ENCODE data around the gene MROH7. TPM values are rescaled to one million over a fixed set of nuclear protein-coding genes. Genes with fewer than 3 reads are reported as not detected.

MROH7 gene
- total RNA-seq, 4 donors from 2014 or later: 5.7 to 25.2 (median 13.3) TPM

- TF ChIP-seq EP300 (IDR thresholded peaks at IDR 0.05) (no peak), POLR2A (IDR thresholded peaks at IDR 0.05) (no peak), CTCF (IDR thresholded peaks at IDR 0.05) (no peak), POLR2AphosphoS5 (IDR thresholded peaks at IDR 0.05) (no peak)
- Histone ChIP-seq H3K27ac (no peak overlapping the region), H3K9me3 (no peaks in the 10 kb centered on the region), H3K4me3 (no peak overlapping the region), H3K36me3 (peaks cover 0 to 68% of the 10 kb centered on the region in 2 donors), H3K27me3 (no peaks in the 10 kb centered on the region), H3K4me1 (no peaks in the 10 kb centered on the region)
- WGBS, 2 donors (ENCODE audit: low coverage in 1 of 2): 81 to 89% methylated on average over 6 of the region's 6 CpGs
- ATAC-seq: no peak
Observed at GRCh38 chr1:54697896-54698295, 56.3 kb downstream of the MROH7 start.

- 0 to 54% methylated on average over 1 to 5 of the region's 8 CpGs for WGBS, 2 donors (ENCODE audit: low coverage in 1 of 2)
- Histone ChIP-seq H3K27ac (no peak overlapping the region), H3K36me3 (peaks cover 0 to 70% of the 10 kb centered on the region in 2 donors), H3K9me3 (no peaks in the 10 kb centered on the region), H3K4me1 (no peaks in the 10 kb centered on the region), H3K4me3 (no peak overlapping the region), H3K27me3 (no peaks in the 10 kb centered on the region)
- TF ChIP-seq POLR2A (IDR thresholded peaks at IDR 0.05) (no peak), CTCF (IDR thresholded peaks at IDR 0.05) (no peak), POLR2AphosphoS5 (IDR thresholded peaks at IDR 0.05) (no peak), EP300 (IDR thresholded peaks at IDR 0.05) (no peak)
- no peak for ATAC-seq
Observed at GRCh38 chr1:54698346-54698745, 56.8 kb downstream of the MROH7 start.

- no peak for ATAC-seq
- 90% methylated on average over 8 of the region's 11 CpGs; no CpG with 5 or more reads in 1 of the 2 donors for WGBS, 2 donors (ENCODE audit: low coverage in 1 of 2)
Observed at GRCh38 chr1:54699936-54700525, 58.4 kb downstream of the MROH7 start.

GRCh38 chr1:54701066-54701465 lies 59.5 kb downstream of the MROH7 start:
- WGBS, 2 donors (ENCODE audit: low coverage in 1 of 2): 94 to 96% methylated on average over 6 to 8 of the region's 9 CpGs
- Histone ChIP-seq H3K4me3 (no peak overlapping the region), H3K9me3 (no peaks in the 10 kb centered on the region), H3K27ac (no peak overlapping the region), H3K27me3 (no peaks in the 10 kb centered on the region), H3K4me1 (no peaks in the 10 kb centered on the region), H3K36me3 (peaks cover 0 to 63% of the 10 kb centered on the region in 2 donors)
- no peak for TF ChIP-seq POLR2AphosphoS5 (IDR thresholded peaks at IDR 0.05)
- TF ChIP-seq CTCF (IDR thresholded peaks at IDR 0.05): no peak
- TF ChIP-seq EP300 (IDR thresholded peaks at IDR 0.05): no peak
- no peak for TF ChIP-seq POLR2A (IDR thresholded peaks at IDR 0.05)
- no peak for ATAC-seq

More at GRCh38 chr1:54699936-54700525, 58.4 kb downstream of the MROH7 start:
- no peaks in the 10 kb centered on the region for H3K4me1 ChIP-seq
- peaks cover 0 to 64% of the 10 kb centered on the region in 2 donors for H3K36me3 ChIP-seq
- no peak overlapping the region for H3K27ac ChIP-seq
- no peaks in the 10 kb centered on the region for H3K9me3 ChIP-seq
- no peak overlapping the region for H3K4me3 ChIP-seq
- no peaks in the 10 kb centered on the region for H3K27me3 ChIP-seq
- no peak for TF ChIP-seq EP300 (IDR thresholded peaks at IDR 0.05)
- TF ChIP-seq CTCF (IDR thresholded peaks at IDR 0.05): no peak
- no peak for TF ChIP-seq POLR2A (IDR thresholded peaks at IDR 0.05)
- TF ChIP-seq POLR2AphosphoS5 (IDR thresholded peaks at IDR 0.05): no peak

- Histone ChIP-seq H3K9me3 (no peaks in the 10 kb centered on the region), H3K27ac (no peak overlapping the region), H3K27me3 (no peaks in the 10 kb centered on the region), H3K4me3 (no peak overlapping the region), H3K36me3 (peaks cover 0 to 72% of the 10 kb centered on the region in 2 donors), H3K4me1 (no peaks in the 10 kb centered on the region)
- no peak for TF ChIP-seq EP300 (IDR thresholded peaks at IDR 0.05)
- ATAC-seq: no peak
- 100% methylated on average over 2 of the region's 11 CpGs; no CpG with 5 or more reads in 1 of the 2 donors for WGBS, 2 donors (ENCODE audit: low coverage in 1 of 2)
Observed at GRCh38 chr1:54701996-54702395, 60.4 kb downstream of the MROH7 start.
